Mucosa of descending colon (tissue), 3 donors: ENCODE results near the gene PKHD1. TPM values are rescaled to one million over a fixed set of nuclear protein-coding genes. Genes with fewer than 3 reads are reported as not detected.
"Not testable (repeated sequence)": the region's sequence is repeated elsewhere in the genome, so short reads cannot be mapped to it uniquely, and the experiment has no call there.

Source experiments
- ATAC-seq: fragments of 200-7000 bp; cut with Tn5 transposase; one replicate; pipeline ENCODE4 v1.9.1; 2020; ENCODE audit warnings: mild to moderate bottlenecking, moderate library complexity
- DNase-seq, 3 donors: peaks; one replicate each; pipeline ENCODE4 v3.0.0-alpha.2; 2020
- H3K36me3 ChIP-seq: fragments of 200-600 bp; one replicate; pipeline ENCODE4 v1.8.0; 2021; ENCODE audit warnings: low read depth, mild to moderate bottlenecking
- H3K4me1 ChIP-seq: fragments of 200-600 bp; one replicate; pipeline ENCODE4 v1.8.0; 2021; ENCODE audit warnings: low read depth, mild to moderate bottlenecking
- H3K4me3 ChIP-seq: fragments of 200-600 bp; one replicate; pipeline ENCODE4 v1.8.0; 2021; ENCODE audit warnings: mild to moderate bottlenecking
- H3K9me3 ChIP-seq: fragments of 200-600 bp; one replicate; pipeline ENCODE4 v1.8.0; 2021; ENCODE audit warnings: mild to moderate bottlenecking
- intact Hi-C, 2 donors: fragments of 100-400 bp; cut with DNase I in 1 of 2; cut with micrococcal nuclease in 1 of 2; formaldehyde crosslinking; loops; one replicate each; pipeline versions ENCODE4 v1.11.0 to v1.11.1; 2022; cut with DNase I, micrococcal nuclease
- total RNA-seq, 3 donors: library from RNA; stranded (reverse); fragmentation: NEBNext Ultra II Directional in 2 of 3; extraction: Animal tissue kit (Norgen Biotek cat#: 25700) in 2 of 3; gene quantifications; one replicate each; pipeline versions ENCODE4 v1.2.1 to v1.2.4, GENCODE V29; 2021 to 2023
- TF ChIP-seq, protein P1 (sequence below): fragments of 200-600 bp; IDR thresholded peaks from one replicate; pipeline ENCODE4 v1.8.0; 2022; ENCODE audit warnings: antibody characterized with exemption, mild to moderate bottlenecking
- donor health status: DM: no; HTN: no; CAD: no; lungs with moderate emphysema.
- donor health status: DM: no; HTN: no; CAD: no.
- donor health status: DM: no; HTN: yes; CAD: no.

Gene PKHD1
- total RNA-seq, 3 donors from 2014 or later = 0.12 to 0.22 (median 0.20) TPM

DNA sequence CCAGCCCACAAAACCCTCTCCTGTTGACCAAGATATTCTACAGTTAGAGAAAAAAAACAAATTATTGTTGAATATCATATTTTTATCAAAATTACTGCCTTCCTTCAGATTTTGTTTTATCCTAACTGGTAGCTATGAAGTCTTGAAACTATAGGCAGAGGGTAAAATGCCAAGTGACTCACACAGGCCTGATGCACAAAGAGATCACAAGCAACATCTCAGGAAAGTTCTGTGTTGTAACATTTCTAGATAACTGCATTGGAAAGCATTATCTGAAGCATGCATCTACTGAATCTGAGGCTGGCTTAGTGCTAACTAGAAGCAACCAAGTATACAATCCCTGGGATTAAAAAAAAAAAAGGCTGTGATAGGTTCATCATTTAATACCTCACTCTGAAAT lies 134.2 kb downstream of the PKHD1 start:
- H3K36me3 ChIP-seq = no peaks in the 10 kb centered on the region
- no peak overlapping the region for H3K4me3 ChIP-seq
- ATAC-seq (no peak), DNase-seq (no peak)
- H3K4me1 ChIP-seq = no peaks in the 10 kb centered on the region
- intact Hi-C loops = no loop called here
- TF ChIP-seq, protein P1, sequence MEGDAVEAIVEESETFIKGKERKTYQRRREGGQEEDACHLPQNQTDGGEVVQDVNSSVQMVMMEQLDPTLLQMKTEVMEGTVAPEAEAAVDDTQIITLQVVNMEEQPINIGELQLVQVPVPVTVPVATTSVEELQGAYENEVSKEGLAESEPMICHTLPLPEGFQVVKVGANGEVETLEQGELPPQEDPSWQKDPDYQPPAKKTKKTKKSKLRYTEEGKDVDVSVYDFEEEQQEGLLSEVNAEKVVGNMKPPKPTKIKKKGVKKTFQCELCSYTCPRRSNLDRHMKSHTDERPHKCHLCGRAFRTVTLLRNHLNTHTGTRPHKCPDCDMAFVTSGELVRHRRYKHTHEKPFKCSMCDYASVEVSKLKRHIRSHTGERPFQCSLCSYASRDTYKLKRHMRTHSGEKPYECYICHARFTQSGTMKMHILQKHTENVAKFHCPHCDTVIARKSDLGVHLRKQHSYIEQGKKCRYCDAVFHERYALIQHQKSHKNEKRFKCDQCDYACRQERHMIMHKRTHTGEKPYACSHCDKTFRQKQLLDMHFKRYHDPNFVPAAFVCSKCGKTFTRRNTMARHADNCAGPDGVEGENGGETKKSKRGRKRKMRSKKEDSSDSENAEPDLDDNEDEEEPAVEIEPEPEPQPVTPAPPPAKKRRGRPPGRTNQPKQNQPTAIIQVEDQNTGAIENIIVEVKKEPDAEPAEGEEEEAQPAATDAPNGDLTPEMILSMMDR = no peak
- no peaks in the 10 kb centered on the region for H3K9me3 ChIP-seq

DNA sequence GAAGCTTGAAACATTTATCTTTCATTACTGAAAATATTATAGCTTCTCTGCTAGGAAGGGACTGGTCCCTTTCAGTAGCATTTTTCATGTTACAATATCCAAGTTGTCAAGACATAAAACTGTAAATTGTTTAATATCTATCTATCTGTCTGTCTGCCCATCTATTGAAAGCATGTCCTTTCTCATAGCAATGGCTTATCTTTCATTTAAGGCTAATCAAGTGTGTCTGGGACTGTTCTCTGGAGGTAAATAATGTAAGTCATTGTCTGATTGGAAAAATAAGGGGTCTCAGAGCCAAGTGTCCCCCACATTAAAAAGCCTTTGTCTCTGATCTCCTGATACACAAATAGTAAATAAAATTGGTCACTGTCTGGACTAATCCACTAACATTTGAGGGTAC lies 135.5 kb downstream of the PKHD1 start:
- intact Hi-C loops = no loop called here
- no peak for ATAC-seq

DNA sequence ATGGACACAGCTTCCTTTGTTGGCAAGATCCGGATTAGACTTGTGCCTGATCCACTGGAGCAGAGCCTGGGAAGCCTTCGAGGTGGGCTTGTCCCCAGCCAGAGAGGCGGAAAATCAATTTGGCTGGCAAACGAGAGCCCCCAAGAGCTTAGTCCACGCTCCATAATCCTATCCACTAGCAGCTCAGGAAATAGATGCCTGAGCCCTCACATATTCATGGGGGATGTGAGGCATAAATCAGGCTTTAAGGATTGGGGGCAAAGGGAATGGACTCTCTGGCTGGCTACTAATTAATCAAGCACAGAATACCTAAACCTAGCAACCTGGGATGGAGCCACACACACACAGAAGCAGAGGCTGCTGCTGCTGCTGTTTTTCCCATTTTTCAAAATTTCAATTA lies 137.9 kb downstream of the PKHD1 start:
- TF ChIP-seq, protein P1 = no peak
- DNase-seq = no peak
- no peak overlapping the region for H3K4me3 ChIP-seq

More for the DNA sequence above, 135.5 kb downstream of the PKHD1 start:
- Histone ChIP-seq H3K4me3 (no peak overlapping the region), H3K4me1 (no peaks in the 10 kb centered on the region), H3K9me3 (no peaks in the 10 kb centered on the region), H3K36me3 (no peaks in the 10 kb centered on the region)
- no peak for DNase-seq
- TF ChIP-seq, protein P1 = no peak

DNA sequence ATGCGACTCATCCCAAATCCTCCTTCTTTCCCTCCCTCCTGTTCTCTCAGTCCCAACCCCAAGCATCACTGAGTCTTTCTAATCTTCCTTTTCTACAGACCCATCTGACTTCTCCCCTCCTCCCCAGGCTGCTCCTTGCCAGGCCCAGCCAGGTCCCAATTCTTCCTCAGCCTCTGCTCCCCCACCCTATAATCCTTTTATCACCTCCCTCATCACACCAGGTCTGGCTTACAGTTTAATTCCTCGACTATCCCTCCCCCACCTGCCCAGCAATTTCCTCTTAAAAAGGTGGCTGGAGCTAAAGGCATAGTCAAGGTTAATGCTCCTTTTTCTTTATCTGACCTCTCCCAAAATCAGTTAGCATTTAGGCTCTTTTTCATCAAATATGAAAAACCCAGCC lies 147.7 kb downstream of the PKHD1 start:
- intact Hi-C loops, H3K4me3 ChIP-seq, H3K36me3 ChIP-seq, H3K4me1 ChIP-seq, H3K9me3 ChIP-seq, DNase-seq, ATAC-seq: not testable (repeated sequence)

More for the DNA sequence above, 137.9 kb downstream of the PKHD1 start:
- Histone ChIP-seq H3K4me1 (no peaks in the 10 kb centered on the region), H3K36me3 (no peaks in the 10 kb centered on the region), H3K9me3 (no peaks in the 10 kb centered on the region)
- intact Hi-C loops = no loop called here
- ATAC-seq = no peak

DNA sequence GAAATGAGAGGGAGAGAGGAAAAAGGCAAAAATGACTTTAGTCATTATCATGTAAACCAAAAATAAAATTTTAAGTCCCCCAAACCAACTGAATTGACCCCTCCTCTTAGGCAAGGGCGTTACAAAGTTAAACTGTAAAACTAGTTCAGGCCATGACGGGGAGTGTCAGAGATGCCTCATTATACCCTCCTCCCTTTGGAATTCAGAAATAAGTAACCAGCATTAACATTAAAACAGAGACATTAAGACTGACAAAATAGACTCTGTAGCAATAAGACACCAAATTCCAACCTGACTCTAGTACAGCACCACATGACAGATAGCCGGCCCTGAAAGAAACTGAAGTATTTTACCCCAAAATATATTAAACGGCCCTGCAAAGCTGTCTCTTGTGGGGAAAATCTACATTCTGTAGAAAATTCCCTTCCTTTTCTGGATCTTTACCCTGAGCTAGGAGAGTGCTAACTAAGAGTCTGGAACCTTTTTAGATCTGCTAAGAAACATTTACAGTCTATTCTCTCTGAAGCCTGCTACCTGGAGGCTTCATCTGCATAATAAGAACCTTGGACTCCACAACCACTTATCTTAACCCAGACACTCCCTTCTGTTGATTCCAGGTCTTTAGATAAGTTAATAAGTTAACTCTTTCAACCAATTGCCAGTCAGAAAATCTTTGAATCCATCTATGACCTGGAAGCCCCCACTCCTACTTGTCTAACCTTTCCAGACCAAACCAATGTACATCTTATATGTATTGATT lies 150.7 kb downstream of the PKHD1 start:
- Histone ChIP-seq H3K36me3 (no peaks in the 10 kb centered on the region), H3K4me1 (no peaks in the 10 kb centered on the region), H3K9me3 (no peaks in the 10 kb centered on the region), H3K4me3 (no peak overlapping the region)
- intact Hi-C loops = no loop called here
- DNase-seq = no peak
- TF ChIP-seq, protein P1 = no peak
- ATAC-seq = no peak

DNA sequence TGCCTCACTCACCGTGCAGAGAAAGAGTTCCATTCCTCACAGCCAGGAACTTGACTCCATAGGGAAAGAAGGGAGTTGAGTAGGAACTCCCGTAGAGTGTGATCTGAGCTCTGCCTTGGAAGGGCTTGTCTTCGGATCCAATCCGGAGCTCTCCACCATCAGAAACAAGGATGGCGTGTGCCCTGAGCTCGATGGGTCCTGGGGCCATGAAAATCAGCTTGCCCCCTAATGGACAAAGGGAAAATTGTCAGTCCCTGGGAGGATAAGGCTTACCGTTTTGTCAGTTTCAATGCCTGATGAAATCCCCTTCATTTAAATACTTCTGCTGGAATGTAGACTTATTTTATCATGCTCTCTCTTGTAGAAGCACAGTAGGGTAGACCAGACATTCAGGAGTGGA lies 153.3 kb downstream of the PKHD1 start:
- intact Hi-C loops = no loop called here

More for the DNA sequence above, 153.3 kb downstream of the PKHD1 start:
- H3K9me3 ChIP-seq = no peaks in the 10 kb centered on the region
- no peak for DNase-seq
- no peak for ATAC-seq
- TF ChIP-seq, protein P1 = no peak
- no peaks in the 10 kb centered on the region for H3K36me3 ChIP-seq
- no peak overlapping the region for H3K4me3 ChIP-seq
- H3K4me1 ChIP-seq = no peaks in the 10 kb centered on the region
